HG02623 (cell line): Measurements from ENCODE around the gene NCOA5.

Experiments used
- ATAC-seq: cut with Tn5 transposase; IDR thresholded peaks from one replicate; pipeline ENCODE4 v1.9.1; 2021; ENCODE audit warnings: moderate library complexity; ENCODE audit not compliant: unreplicated experiment

The NCOA5 gene

GRCh38 chr20:46044896-46045295, 44.9 kb downstream of the NCOA5 start:
- ATAC-seq, result no peak

GRCh38 chr20:46043556-46043955, 46.2 kb downstream of the NCOA5 start:
- no peak for ATAC-seq

- ATAC-seq, result no peak
Observed at GRCh38 chr20:46040902-46041535, 48.7 kb downstream of the NCOA5 start.

- no peak for ATAC-seq
Observed at GRCh38 chr20:46037036-46037435, 52.7 kb downstream of the NCOA5 start.

- ATAC-seq, result no peak
Observed at GRCh38 chr20:46036370-46036769, 53.4 kb downstream of the NCOA5 start.

- no peak for ATAC-seq
Observed at GRCh38 chr20:46035713-46036112, 54.0 kb downstream of the NCOA5 start.

- no peak for ATAC-seq
Observed at GRCh38 chr20:46035253-46035652, 54.5 kb downstream of the NCOA5 start.

GRCh38 chr20:46034039-46034438, 55.7 kb downstream of the NCOA5 start:
- no peak for ATAC-seq

GRCh38 chr20:46031701-46032254, 58.0 kb downstream of the NCOA5 start:
- ATAC-seq, result no peak

- no peak for ATAC-seq
Observed at GRCh38 chr20:46031014-46031569, 58.7 kb downstream of the NCOA5 start.

GRCh38 chr20:46030284-46031013, 59.3 kb downstream of the NCOA5 start:
- no peak for ATAC-seq

- no peak for ATAC-seq
Observed at GRCh38 chr20:46028772-46029371, 60.9 kb downstream of the NCOA5 start, which contains the start of gene SLC12A5. SLC12A5 (plus strand) TSS chr20:46029215; CDS start chr20:46029345, 130 bp downstream.

- no peak for ATAC-seq
Observed at GRCh38 chr20:46028110-46028509, 61.7 kb downstream of the NCOA5 start.

GRCh38 chr20:46027245-46027853, 62.4 kb downstream of the NCOA5 start:
- ATAC-seq, result no peak

GRCh38 chr20:46025376-46025783, 64.4 kb downstream of the NCOA5 start:
- ATAC-seq, result no peak

- ATAC-seq, result no peak
Observed at GRCh38 chr20:46023999-46024398, 65.8 kb downstream of the NCOA5 start.

- ATAC-seq, result no peak
Observed at GRCh38 chr20:46023148-46023484, 66.6 kb downstream of the NCOA5 start.

- no peak for ATAC-seq
Observed at GRCh38 chr20:46022411-46023147, 67.2 kb downstream of the NCOA5 start.

- ATAC-seq, result no peak
Observed at GRCh38 chr20:46021361-46022359, 68.1 kb downstream of the NCOA5 start.
